Inferior parietal cortex (tissue), 1 donor: ENCODE results near the gene FBXL4.
"Not testable (repeated sequence)": the region's sequence is repeated elsewhere in the genome, so short reads cannot be mapped to it uniquely, and the experiment has no call there.

Experiments
- DNase-seq: peaks from one replicate; pipeline ENCODE4 v3.0.0-alpha.2; 2016; ENCODE audit errors: extremely low spot score

Gene FBXL4

DNA sequence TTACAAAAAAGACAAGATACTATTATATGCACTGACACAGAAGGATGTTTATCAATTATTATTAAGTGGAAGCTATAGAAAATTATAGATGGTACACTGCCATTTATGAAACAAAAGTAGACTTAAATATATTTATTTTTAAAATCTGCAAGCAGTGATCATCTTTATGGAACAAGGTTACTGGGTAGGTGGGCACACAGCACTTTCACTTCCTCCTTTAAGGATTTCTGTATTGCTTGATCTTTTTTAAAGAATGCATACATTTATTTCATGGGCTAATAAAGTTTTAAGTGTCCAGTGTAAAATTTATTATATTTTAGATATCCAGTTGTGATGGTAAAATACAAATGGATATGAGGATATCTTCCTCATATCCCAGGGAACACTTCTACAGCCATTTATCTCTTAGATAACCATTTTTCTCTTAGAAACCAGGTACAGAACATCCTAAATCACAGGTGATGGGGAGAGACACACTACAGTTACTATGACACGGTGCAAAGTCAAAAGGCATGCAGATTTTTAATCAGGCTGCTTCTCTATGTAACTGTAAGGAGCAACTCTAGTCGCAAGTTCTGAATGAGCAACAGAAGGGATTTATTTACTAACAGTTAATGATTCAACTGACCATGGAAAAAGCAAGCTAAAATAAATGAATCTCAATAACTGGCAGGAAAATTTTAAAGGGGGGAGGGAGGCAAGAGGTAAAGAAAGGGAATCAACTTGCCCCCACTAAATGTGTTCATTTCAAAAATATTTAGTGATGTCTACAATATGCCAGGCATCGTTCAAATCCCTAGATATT, 2.2 kb downstream of the FBXL4 start:
- DNase-seq = no peak

GRCh38 chr6:98944598-98945081, 3.1 kb downstream of the FBXL4 start:
- peak; percentile 19 for DNase-seq

GRCh38 chr6:98944168-98944567, 3.6 kb downstream of the FBXL4 start:
- no peak for DNase-seq

- no peak for DNase-seq
These were observed 5.4 kb downstream of the FBXL4 start for GRCh38 chr6:98942263-98942803.

GRCh38 chr6:98941319-98941718, 6.4 kb downstream of the FBXL4 start:
- DNase-seq = no peak

DNA sequence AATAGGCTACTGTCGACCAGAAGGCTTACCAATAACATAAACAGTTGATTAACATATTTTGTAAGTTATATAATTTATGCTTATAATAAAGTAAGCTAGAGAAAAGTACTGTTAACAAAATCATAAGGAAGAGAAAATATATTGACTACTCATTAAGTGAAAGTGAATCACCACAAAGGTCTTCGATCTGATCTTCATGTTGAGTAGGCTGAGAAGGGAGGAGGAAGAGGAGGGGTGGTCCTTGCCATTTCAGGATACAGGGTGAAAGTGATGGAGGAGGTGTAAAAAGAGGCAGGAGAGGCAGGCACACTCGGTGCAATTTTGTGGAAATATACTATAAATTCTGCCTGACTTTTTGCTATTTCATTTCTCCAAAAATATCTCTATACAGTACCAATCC, 10.4 kb downstream of the FBXL4 start:
- DNase-seq = no peak

DNA sequence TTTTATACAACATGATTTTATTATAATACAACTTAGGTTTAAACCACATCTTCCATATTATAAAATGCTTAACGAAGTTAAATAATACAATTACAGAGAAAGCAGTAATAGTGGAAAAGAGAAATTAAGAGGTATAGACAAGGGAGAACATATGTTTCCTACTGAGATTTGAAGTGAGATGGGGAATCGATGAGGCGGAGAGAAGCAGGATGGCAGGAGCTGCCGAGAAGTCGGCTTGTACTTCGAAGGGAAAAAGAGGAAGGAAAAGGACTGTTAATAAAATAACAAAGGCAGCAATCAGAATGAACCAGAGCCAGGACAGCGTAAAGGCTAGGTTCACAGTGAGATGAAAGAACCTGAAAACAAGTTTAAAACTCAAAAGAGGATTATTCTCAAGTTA, 15.4 kb downstream of the FBXL4 start:
- DNase-seq = no peak

GRCh38 chr6:98931696-98932095, 16.1 kb downstream of the FBXL4 start:
- DNase-seq = no peak

DNA sequence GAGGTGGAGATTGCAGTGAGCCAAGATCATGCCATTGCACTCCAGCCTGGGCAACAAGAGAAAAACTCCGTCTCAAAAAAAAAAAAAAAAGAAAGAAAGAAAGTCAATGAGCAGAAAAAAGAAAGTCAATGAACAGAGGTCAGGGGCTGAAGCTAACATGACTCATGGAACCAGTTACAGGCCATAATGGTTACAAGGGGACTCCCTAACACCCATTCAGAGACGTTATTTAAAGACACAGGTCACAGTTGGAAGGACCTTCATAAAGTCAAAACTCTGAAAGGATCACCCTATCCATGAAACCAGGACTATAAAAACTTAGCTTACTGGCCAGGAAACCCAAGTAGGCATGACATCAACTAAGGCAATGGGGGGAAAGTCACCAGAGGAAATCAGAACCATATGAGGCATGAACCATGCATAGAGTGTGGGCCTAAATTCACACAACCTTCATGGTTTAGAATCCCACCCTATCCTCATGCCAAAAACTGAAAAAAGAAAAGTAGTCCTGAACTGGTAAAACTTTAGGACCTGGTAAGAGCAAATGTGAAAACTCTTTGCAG, 18.2 kb downstream of the FBXL4 start:
- DNase-seq = no peak

DNA sequence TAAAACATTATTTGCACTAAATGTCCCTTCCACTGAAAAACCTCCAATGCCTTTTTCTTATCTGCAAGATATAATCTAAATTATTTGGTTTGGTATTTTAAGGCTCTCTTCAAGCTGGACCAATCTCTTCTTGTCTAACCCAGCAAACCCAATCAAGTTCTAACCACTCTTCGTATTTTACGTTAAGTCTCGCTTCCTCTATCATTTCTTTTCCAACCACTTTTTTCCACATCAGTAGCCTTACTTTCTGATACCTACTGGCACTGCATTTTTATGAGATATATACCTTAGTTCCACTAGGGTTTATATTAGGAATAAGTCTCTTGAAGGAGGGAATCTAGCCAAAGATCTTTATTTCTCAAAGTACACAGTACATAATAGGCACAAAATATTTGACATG, 19.1 kb downstream of the FBXL4 start:
- DNase-seq = no peak

DNA sequence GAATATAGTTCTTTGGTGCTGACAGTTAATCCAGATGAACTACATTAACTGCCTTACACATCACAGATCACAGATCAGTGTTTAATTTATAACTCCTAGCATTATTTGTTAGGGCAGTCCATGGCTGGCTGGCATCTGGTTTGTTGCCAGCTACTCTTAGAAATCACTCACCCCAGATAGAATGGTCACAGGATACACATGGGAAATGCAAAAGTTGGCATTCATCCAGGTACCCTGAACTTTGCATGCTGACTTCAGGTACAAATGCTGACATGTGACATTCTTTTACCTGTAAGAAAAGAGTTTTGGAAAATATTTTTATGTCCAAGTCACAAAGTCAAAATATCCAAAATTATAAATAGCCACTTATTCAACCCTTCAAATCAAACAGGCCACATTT, 20.2 kb downstream of the FBXL4 start:
- DNase-seq = no peak

DNA sequence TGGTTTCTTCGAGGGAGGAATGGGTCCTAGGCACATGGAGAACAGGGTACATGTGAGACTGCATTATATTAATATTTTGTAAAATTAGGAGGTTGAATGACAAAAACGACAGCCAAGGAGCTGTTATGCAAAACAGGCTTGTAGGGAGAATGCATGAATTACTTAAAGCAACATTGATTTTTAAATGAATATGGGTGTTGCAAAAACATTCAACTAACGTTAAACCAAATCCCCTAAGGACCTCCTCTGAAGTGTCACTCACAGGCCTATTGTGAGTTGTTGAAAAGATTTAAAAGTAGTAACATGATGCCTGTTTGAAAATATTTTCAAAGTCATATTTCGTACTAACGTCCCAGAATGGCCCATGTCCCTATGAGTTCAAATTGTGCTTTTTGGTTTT, 21.9 kb downstream of the FBXL4 start:
- DNase-seq = no peak

DNA sequence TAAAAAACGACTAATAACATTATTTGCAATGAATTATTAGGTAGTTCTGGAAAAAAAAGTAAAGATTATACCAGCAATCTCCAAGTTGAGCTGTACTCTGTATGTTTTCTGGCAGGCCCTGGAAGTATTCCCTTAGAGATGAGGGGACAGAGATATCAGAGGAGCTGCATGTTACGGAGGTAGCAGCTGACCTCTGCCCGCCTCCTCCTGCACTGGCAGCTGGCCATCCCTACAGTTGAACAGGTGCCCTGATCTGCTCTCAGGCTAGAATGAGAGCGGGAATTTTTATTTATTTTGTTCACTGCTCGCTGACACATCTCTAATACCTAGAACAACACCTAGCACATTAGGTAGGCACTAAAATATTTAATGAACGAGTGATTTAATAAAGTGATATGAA, 23.1 kb downstream of the FBXL4 start:
- DNase-seq = no peak

GRCh38 chr6:98920904-98921431, 26.8 kb downstream of the FBXL4 start:
- DNase-seq = no peak

GRCh38 chr6:98910946-98911345, 36.8 kb downstream of the FBXL4 start:
- DNase-seq = not testable (repeated sequence)

- DNase-seq = no peak
These were observed 38.5 kb downstream of the FBXL4 start for GRCh38 chr6:98909236-98909635.

DNA sequence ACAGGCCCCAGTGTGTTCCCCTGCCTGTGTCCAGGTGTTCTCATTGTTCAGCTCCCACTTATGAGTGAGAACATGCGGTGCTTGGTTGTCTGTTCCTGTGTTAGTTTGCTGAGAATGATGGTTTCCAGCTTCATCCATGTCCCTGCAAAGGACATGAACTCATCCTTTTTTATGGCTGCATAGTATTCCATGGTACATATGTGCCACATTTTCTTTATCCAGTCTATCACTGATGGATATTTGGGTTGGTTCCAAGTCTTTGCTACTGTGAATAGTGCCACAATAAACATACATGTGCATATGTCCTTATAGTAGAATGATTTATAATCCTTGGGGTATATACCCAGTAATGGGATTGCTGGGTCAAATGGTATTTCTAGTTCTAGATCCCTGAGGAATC, 41.4 kb downstream of the FBXL4 start:
- DNase-seq = not testable (repeated sequence)

- DNase-seq = no peak
These were observed 42.0 kb downstream of the FBXL4 start for GRCh38 chr6:98905759-98906158.

GRCh38 chr6:98904096-98904495, 43.6 kb downstream of the FBXL4 start:
- DNase-seq = no peak

DNA sequence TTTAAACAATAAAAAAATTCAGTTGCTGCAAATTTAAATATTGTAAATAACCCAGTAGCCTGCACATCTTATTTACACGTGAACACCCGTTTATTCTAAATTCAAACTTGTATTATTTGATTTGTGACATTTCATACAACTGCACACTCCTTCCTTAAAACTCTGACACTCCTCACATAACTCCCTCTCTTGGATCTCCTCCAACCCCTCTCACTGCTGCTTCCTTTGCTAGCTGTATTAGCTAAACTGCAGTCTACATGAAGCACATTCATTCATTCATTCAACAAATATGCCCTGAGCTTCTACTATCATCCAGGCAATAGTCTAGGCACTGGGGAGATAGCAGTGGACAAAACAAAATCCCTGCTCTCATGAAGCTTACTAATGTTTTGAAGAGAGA, 47.0 kb downstream of the FBXL4 start:
- no peak for DNase-seq

DNA sequence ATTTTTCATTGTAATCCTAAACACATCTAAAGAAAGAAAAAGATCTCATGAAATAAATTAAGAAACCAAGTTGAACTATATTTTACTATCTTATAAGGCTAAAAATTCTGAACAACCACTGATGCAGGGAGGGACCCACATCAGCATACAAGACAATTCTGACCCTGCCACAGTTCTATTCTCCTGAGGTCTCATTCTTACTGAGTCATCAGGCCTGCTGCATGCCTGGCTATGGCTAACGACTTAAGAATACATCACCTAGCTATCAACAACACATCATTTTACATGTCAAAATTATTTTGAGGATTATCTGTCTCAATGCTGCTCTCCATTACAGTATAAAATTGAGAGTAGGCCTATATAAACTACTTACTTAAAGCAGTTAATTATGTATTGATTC, 52.9 kb downstream of the FBXL4 start:
- no peak for DNase-seq

- DNase-seq = no peak
These were observed 60.1 kb downstream of the FBXL4 start for GRCh38 chr6:98887650-98888049.

DNA sequence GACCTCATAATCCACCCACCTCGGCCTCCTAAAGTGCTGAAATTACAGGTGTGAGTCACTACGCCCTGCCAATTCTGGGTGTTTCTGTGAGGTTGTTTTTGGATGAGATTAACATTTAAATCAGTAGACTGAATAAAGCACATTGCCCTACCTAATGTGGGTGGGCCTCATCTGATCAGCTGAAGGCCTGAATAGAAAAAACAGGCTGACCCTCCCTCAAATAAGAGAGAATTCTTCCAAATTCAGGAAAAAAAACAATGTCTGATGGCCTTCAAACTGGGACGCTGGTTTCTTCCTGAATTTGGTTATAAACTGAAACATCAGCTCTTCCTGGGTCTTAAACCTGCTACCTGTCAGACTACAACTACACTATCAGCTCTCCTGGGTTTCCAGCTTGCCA, 62.4 kb downstream of the FBXL4 start:
- no peak for DNase-seq
